ENCODE results near the gene FNDC7. TPM values are rescaled to one million over a fixed set of nuclear protein-coding genes. Genes with fewer than 3 reads are reported as not detected.

The FNDC7 gene
- polyA plus RNA-seq, 1 of the 3 experiments (the other 2 are of a cell fraction): 0.02 TPM

GRCh38 chr1:108664481-108664880 is 48.2 kb upstream of the FNDC7 start:
- no peak overlapping the region for H2AFZ ChIP-seq (ENCODE audit: low read depth)
- CTCF ChIA-PET: interaction anchor here (0.9 to 1.2 kb wide), 2 partner anchors 8 to 234 kb away, joined by 3 read pairs; no protein-coding TSS in a partner anchor

GRCh38 chr1:108665067-108665466 is 47.6 kb upstream of the FNDC7 start:
- Histone ChIP-seq H3F3A (replicated peaks; ENCODE audit: insufficient read depth) (no peaks in the 10 kb centered on the region), H3K9me3 (no peaks in the 10 kb centered on the region), H3K4me2 (no peak overlapping the region), H3K9me2 (no peaks in the 10 kb centered on the region), H3K27ac (ENCODE audit: low read depth in 2 of 2, low read length in 1 of 2) (no peak overlapping the region), H3K4me1 (ENCODE audit: control insufficient read depth in 1 of 2, insufficient read depth in 2 of 2, low read depth in 1 of 2, low read length in 1 of 2) (no peaks in the 10 kb centered on the region; a peak in 1 of 4 replicates), H4K20me1 (ENCODE audit: insufficient read depth) (no peaks in the 10 kb centered on the region), H3K27me3 (ENCODE audit: insufficient read depth) (no peaks in the 10 kb centered on the region), H3K36me3 (replicated peaks in 1 of 2; ENCODE audit: control insufficient read depth in 1 of 2, insufficient read depth in 2 of 2, low read length in 1 of 2) (no peaks in the 10 kb centered on the region), H3K9ac (no peak overlapping the region), H3K4me3 (ENCODE audit: low read depth in 2 of 2, low read length in 1 of 2) (no peak overlapping the region), H2AFZ (ENCODE audit: low read depth) (no peak overlapping the region), H3K79me2 (ENCODE audit: insufficient read depth) (no peaks in the 10 kb centered on the region)
- WGBS (ENCODE audit: low lambda C conversion rate): 39% methylated on average over 2 of the region's 2 CpGs
- ChIA-PET POLR2A (no interaction called here), CTCF (interaction anchor here (0.9 to 1.2 kb wide), 2 partner anchors 9 to 233 kb away, joined by 3 read pairs; no protein-coding TSS in a partner anchor)
- TF ChIP-seq FOSL2 (IDR thresholded peaks at IDR 0.05; ENCODE audit: borderline replicate concordance, low read depth) (no peak), ELF1 (IDR thresholded peaks at IDR 0.05) (no peak), FOXM1 (IDR thresholded peaks at IDR 0.05; ENCODE audit: low read depth) (no peak), MAX (IDR thresholded peaks at IDR 0.05; ENCODE audit: low read depth) (no peak), TAF1 (IDR thresholded peaks at IDR 0.05; ENCODE audit: borderline replicate concordance, low read depth, low read length) (no peak), POLR2AphosphoS5 (IDR thresholded peaks at IDR 0.05; ENCODE audit: low read depth, low read length) (no peak)
- no peak for DNase-seq

More at GRCh38 chr1:108664481-108664880, 48.2 kb upstream of the FNDC7 start:
- no peaks in the 10 kb centered on the region for H3F3A ChIP-seq (replicated peaks; ENCODE audit: insufficient read depth)
- H3K27ac ChIP-seq (ENCODE audit: low read depth in 2 of 2, low read length in 1 of 2): no peak overlapping the region
- no peak overlapping the region for H3K9ac ChIP-seq
- H3K4me1 ChIP-seq (ENCODE audit: control insufficient read depth in 1 of 2, insufficient read depth in 2 of 2, low read depth in 1 of 2, low read length in 1 of 2): no peaks in the 10 kb centered on the region; a peak in 1 of 4 replicates
- WGBS (ENCODE audit: low lambda C conversion rate): 95% methylated on average over 6 of the region's 6 CpGs
- H3K79me2 ChIP-seq (ENCODE audit: insufficient read depth): no peaks in the 10 kb centered on the region
- no peak for DNase-seq
- TF ChIP-seq USF2 (IDR thresholded peaks at IDR 0.05; ENCODE audit: borderline replicate concordance, low read depth, low read length): no peak
- POLR2A ChIA-PET: no interaction called here
- H3K4me2 ChIP-seq: no peak overlapping the region
- H3K27me3 ChIP-seq (ENCODE audit: insufficient read depth): no peaks in the 10 kb centered on the region
- no peak overlapping the region for H3K4me3 ChIP-seq (ENCODE audit: low read depth in 2 of 2, low read length in 1 of 2)
- H3K9me2 ChIP-seq: no peaks in the 10 kb centered on the region
- H4K20me1 ChIP-seq (ENCODE audit: insufficient read depth): no peaks in the 10 kb centered on the region
- H3K36me3 ChIP-seq (replicated peaks in 1 of 2; ENCODE audit: control insufficient read depth in 1 of 2, insufficient read depth in 2 of 2, low read length in 1 of 2): no peaks in the 10 kb centered on the region
- H3K9me3 ChIP-seq: no peaks in the 10 kb centered on the region

- Histone ChIP-seq H2AFZ (ENCODE audit: low read depth) (no peak overlapping the region), H3F3A (replicated peaks; ENCODE audit: insufficient read depth) (no peaks in the 10 kb centered on the region), H4K20me1 (ENCODE audit: insufficient read depth) (no peaks in the 10 kb centered on the region), H3K9ac (no peak overlapping the region), H3K36me3 (replicated peaks in 1 of 2; ENCODE audit: control insufficient read depth in 1 of 2, insufficient read depth in 2 of 2, low read length in 1 of 2) (no peaks in the 10 kb centered on the region), H3K79me2 (ENCODE audit: insufficient read depth) (no peaks in the 10 kb centered on the region), H3K4me1 (ENCODE audit: control insufficient read depth in 1 of 2, insufficient read depth in 2 of 2, low read depth in 1 of 2, low read length in 1 of 2) (no peaks in the 10 kb centered on the region; a peak in 1 of 4 replicates), H3K4me2 (no peak overlapping the region), H3K27me3 (ENCODE audit: insufficient read depth) (no peaks in the 10 kb centered on the region), H3K9me2 (no peaks in the 10 kb centered on the region), H3K27ac (ENCODE audit: low read depth in 2 of 2, low read length in 1 of 2) (no peak overlapping the region), H3K9me3 (no peaks in the 10 kb centered on the region), H3K4me3 (ENCODE audit: low read depth in 2 of 2, low read length in 1 of 2) (no peak overlapping the region)
- no peak for DNase-seq
- TF ChIP-seq PBX3 (IDR thresholded peaks at IDR 0.05) (no peak), SMC3 (IDR thresholded peaks at IDR 0.05; ENCODE audit: low read depth, low read length) (no peak), ZBTB33 (IDR thresholded peaks at IDR 0.05; ENCODE audit: borderline replicate concordance, low read depth) (no peak), TAF1 (IDR thresholded peaks at IDR 0.05; ENCODE audit: borderline replicate concordance, low read depth, low read length) (no peak), JUND (IDR thresholded peaks at IDR 0.05) (no peak), SIN3A (IDR thresholded peaks at IDR 0.05; ENCODE audit: borderline replicate concordance, low read depth, low read length) (no peak), USF2 (IDR thresholded peaks at IDR 0.05; ENCODE audit: borderline replicate concordance, low read depth, low read length) (no peak)
- ChIA-PET POLR2A (no interaction called here), CTCF (interaction anchor here (1.2 kb wide), 1 partner anchor 10 kb away, joined by 3 read pairs; no protein-coding TSS in a partner anchor)
- WGBS (ENCODE audit: low lambda C conversion rate): 18% methylated on average over 1 of the region's 1 CpG
These were observed 46.9 kb upstream of the FNDC7 start for GRCh38 chr1:108665771-108666170.

Measured in SK-N-SH (cell line).